HFF-Myc (cell line): Measurements from ENCODE around the gene ASTN1.

Experiments
- DNase-seq: peaks from one replicate; pipeline ENCODE4 v3.0.0-alpha.2; 2011; ENCODE audit warnings: low read depth; ENCODE audit errors: extremely low read depth
- H3K4me3 ChIP-seq: replicated peaks from 2 replicates; pipeline ENCODE4 v1.5.1; 2011; ENCODE audit warnings: low read depth, mild to moderate bottlenecking, control low read depth, low read length
- CTCF ChIP-seq: IDR thresholded peaks from 2 replicates; pipeline ENCODE4 v1.5.1; 2012; ENCODE audit warnings: mild to moderate bottlenecking, low read depth, low read length, control low read depth; ENCODE audit errors: missing control alignments

ASTN1 gene

GRCh38 chr1:177020851-177021589 is 143.5 kb downstream of the ASTN1 start:
- TF ChIP-seq CTCF: no peak
- DNase-seq: no peak
- H3K4me3 ChIP-seq: no peak overlapping the region

GRCh38 chr1:177017287-177017852 is 147.1 kb downstream of the ASTN1 start:
- TF ChIP-seq CTCF: no peak
- H3K4me3 ChIP-seq: no peak overlapping the region
- DNase-seq: no peak

GRCh38 chr1:177014325-177014724 is 150.2 kb downstream of the ASTN1 start:
- no peak overlapping the region for H3K4me3 ChIP-seq
- no peak for TF ChIP-seq CTCF
- no peak for DNase-seq

- DNase-seq: no peak
- no peak overlapping the region for H3K4me3 ChIP-seq
- TF ChIP-seq CTCF: no peak
These were observed 152.1 kb downstream of the ASTN1 start for GRCh38 chr1:177012342-177012925.

- DNase-seq: no peak
- no peak for TF ChIP-seq CTCF
- H3K4me3 ChIP-seq: no peak overlapping the region
These were observed 153.0 kb downstream of the ASTN1 start for GRCh38 chr1:177011508-177011907.

GRCh38 chr1:177010211-177010825 is 154.2 kb downstream of the ASTN1 start:
- DNase-seq: no peak
- no peak overlapping the region for H3K4me3 ChIP-seq
- no peak for TF ChIP-seq CTCF
